ENCODE measurements around the gene ARHGAP23. TPM values are rescaled to one million over a fixed set of nuclear protein-coding genes. Genes with fewer than 3 reads are reported as not detected.
A peak's percentile ranks its signal among the peaks of the same experiment; 100 is the strongest.

The ARHGAP23 gene
- total RNA-seq, 2 donors from 2014 or later = 87.1 to 89.2 TPM

DNA sequence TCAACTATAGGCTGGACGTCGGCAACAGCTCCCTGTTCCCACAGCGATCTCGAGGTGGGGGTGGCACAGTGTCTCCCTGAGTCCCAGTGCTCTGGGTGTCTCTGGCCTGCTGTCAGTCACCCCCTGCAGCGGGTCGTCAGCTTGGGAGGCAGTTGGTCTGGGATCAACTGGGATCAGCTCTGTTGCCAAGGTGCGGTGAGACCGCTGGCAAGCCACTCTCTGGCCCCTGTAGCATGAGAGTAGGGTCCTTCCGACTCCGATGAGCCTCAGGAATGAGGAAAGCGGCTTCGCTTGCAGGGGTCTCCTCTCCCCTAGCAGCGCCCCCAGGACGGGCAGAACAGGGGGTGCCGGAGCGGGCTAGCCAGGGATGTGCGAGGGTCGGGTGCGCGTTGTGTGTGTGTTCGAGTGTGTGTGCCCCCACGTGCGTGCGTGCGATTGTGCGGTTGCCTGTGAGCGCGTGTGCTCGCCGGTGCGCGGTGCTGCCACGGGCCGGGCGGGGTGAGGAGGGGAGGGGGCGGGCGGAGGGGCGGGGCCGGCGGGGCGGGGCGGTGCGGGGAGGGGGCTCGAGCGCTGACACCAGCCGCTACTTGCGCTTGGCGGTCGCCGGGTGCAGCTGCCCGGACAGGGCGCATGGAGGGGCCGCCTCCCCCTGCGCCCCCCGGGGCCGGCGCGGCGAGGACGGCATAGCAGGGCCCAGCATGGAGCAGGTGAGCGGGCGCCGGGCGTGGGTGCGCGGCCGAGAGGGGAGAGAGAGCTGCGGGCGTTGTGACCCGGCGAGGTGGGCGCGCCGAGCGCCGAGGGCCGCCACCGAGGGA, 9.4 kb upstream of the ARHGAP23 start:
- H3K4me3 ChIP-seq = peak overlapping the region; percentile 68
- H3K36me3 ChIP-seq = no peaks in the 10 kb centered on the region
- no peaks in the 10 kb centered on the region for H3K27me3 ChIP-seq (replicated peaks; ENCODE audit: insufficient read depth)
- H3K9me3 ChIP-seq = no peaks in the 10 kb centered on the region
- H3K4me1 ChIP-seq (ENCODE audit: control insufficient read depth in 1 of 2, low read depth in 2 of 2) = peaks cover 20 to 37% of the 10 kb centered on the region in 2 donors
- DNase-seq (ENCODE audit: low spot score) (no peak), ATAC-seq (ENCODE audit: insufficient number of reproducible peaks, low FRiP score, low read depth) (no peak)
- no peak for TF ChIP-seq CTCF (IDR thresholded peaks at IDR 0.05)
- no peak overlapping the region for H3K27ac ChIP-seq

GRCh38 chr17:38419508-38419981, 8.7 kb upstream of the ARHGAP23 start:
- no peaks in the 10 kb centered on the region for H3K9me3 ChIP-seq
- no peak overlapping the region for H3K27ac ChIP-seq
- H3K4me3 ChIP-seq = peak overlapping the region; percentile 68
- H3K36me3 ChIP-seq = no peaks in the 10 kb centered on the region
- TF ChIP-seq CTCF (IDR thresholded peaks at IDR 0.05) = no peak
- H3K4me1 ChIP-seq (ENCODE audit: control insufficient read depth in 1 of 2, low read depth in 2 of 2) = peaks cover 20 to 37% of the 10 kb centered on the region in 2 donors
- no peaks in the 10 kb centered on the region for H3K27me3 ChIP-seq (replicated peaks; ENCODE audit: insufficient read depth)
- DNase-seq (ENCODE audit: low spot score) (no peak), ATAC-seq (ENCODE audit: insufficient number of reproducible peaks, low FRiP score, low read depth) (no peak)

- no peak for ATAC-seq (ENCODE audit: insufficient number of reproducible peaks, low FRiP score, low read depth)
- no peaks in the 10 kb centered on the region for H3K27me3 ChIP-seq (replicated peaks; ENCODE audit: insufficient read depth)
- no peaks in the 10 kb centered on the region for H3K36me3 ChIP-seq
- peak overlapping the region; percentile 81 to 88 for H3K27ac ChIP-seq
- no peak overlapping the region for H3K4me3 ChIP-seq
- no peaks in the 10 kb centered on the region for H3K9me3 ChIP-seq
- H3K4me1 ChIP-seq (ENCODE audit: control insufficient read depth in 1 of 2, low read depth in 2 of 2) = peaks cover 20 to 42% of the 10 kb centered on the region in 2 donors
- no peak for TF ChIP-seq CTCF (IDR thresholded peaks at IDR 0.05)
- DNase-seq (ENCODE audit: low spot score) = no peak
Observed at GRCh38 chr17:38420518-38420917, 7.7 kb upstream of the ARHGAP23 start.

DNA sequence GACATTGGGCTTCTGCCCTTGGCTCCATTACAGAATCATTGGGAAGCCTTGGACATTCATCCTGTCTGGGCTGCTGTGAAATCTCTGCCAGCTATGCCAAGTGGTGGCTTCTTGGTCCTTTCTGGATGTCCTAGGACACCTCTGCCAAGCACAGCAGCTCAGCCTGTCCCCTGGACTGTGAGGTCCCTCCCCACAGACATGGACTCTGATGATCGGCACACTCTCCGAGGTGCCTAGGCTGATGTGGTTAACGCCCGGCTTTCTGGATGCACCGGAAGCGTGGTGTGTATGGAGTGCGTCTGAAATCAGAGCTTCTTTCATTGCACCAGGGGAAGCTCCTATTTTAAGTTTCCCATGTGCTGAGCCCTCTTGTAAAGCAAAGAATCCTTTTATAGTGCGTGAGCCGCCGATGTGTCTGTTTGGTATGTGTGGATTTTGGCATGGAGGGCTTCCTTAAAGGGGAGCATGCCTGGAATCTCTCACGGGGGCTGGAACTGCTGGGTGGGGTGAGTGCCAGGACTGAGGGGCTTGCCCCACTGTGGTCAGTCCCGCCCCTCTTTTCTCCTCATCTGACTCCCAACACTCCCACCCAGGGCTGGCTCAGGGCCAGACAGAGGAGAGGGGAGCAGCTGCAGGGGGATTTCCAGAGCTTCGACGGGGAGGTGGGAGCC, 7.0 kb upstream of the ARHGAP23 start:
- no peaks in the 10 kb centered on the region for H3K9me3 ChIP-seq
- H3K27me3 ChIP-seq (replicated peaks; ENCODE audit: insufficient read depth) = no peaks in the 10 kb centered on the region
- peak overlapping the region; percentile 63 for H3K4me3 ChIP-seq
- peak overlapping the region; percentile 81 to 88 for H3K27ac ChIP-seq
- H3K36me3 ChIP-seq = no peaks in the 10 kb centered on the region
- DNase-seq (ENCODE audit: low spot score) (no peak), ATAC-seq (ENCODE audit: insufficient number of reproducible peaks, low FRiP score, low read depth) (no peak)
- H3K4me1 ChIP-seq (ENCODE audit: control insufficient read depth in 1 of 2, low read depth in 2 of 2) = peaks cover 20 to 50% of the 10 kb centered on the region in 2 donors
- TF ChIP-seq CTCF (IDR thresholded peaks at IDR 0.05) = no peak
